AG08395 (cell line): Measurements from ENCODE around the gene SLC9C2.
"Not testable (repeated sequence)": the region's sequence is repeated elsewhere in the genome, so short reads cannot be mapped to it uniquely, and the experiment has no call there.

Experiments
- DNase-seq: peaks from one replicate; pipeline ENCODE4 v3.0.0; 2012; ENCODE audit warnings: mixed read lengths, low spot score

SLC9C2 gene

DNA sequence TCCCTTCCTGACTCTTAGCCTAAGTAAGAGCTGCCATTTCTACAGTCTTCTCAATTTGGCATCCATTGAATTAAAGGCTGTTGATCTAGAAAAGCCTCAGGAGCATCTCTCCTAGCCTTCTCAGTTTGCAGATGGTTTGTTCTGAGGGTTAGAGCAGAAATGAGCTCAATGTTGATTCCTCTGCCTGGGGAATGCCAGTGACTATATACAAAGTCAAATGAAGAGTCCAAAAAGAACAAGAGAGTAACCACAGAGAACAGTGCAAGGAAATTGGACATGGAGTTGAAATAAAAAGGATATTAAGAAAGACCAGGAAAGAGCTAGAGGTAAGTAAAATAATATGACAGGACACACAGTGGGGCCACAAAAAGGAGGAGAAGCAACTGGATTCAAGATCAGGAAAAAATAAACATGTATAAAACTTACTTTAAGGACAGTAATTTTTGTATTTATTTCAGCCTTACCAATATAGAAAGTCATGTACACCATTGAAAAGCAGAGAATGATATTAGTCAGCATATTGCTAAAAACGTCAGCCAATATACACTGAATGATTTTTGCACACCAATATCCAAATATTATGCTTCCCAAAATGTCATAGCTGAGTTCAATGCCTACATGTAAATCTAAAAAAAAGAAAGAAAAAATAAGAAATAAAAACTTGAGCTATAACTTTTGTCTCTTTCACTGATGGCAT lies 21.3 kb downstream of the SLC9C2 start:
- DNase-seq = no peak

DNA sequence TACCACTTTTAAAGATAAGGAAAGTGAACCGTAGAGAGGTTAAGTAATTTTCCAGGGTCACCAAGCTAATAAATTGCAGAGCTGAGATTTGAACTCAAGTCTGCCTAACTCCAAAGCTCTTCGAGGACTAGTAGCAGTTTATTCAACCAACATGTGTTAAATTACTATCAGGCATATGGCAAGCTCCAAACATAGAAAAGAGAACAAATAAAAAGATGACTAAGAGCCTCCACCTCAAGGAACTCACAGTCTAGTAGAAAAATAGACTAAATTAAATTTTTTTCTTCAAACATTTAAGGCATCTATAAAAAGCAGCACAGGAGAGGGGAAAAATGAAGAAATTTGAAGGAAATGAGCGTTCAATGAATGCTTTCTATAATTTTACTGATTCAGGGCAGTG lies 22.2 kb downstream of the SLC9C2 start:
- DNase-seq = no peak

DNA sequence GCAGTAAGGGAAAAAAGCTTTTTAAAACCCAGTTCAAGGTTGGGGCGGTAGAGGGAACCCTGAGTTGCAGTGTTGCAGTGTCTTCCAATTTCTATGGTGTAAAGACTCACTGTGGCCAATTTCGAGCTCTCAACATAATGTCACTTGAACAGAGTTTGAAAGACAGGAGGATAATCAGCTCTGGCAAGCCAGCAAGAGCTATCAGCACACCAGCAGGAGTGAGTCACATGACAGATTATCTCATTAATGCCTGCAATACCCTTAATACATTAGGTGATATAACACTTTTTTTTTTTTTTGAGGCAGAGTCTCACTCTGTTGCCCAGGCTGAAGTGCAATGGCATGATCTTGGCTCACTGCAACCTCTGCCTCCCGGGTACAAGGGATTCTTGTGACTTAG lies 22.8 kb downstream of the SLC9C2 start:
- no peak for DNase-seq

DNA sequence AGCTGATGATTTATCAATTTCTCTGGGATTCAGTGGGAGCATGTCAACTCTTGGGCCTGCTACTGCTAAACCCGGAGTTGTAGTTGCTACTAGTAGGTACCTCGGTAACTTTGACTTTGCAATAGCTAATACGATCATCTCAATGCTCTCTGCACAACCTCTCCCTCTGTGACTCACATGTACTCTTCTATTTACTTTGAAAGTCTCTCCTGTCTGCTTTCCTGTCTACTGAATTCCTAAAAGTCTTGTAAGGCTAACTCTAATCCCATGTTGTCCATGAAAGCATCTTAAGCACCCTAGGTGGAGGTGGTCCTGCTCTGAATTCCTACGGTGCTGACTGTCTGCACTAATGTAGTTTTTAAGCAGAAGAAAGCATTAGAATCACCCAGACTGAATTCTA lies 29.3 kb downstream of the SLC9C2 start:
- no peak for DNase-seq

DNA sequence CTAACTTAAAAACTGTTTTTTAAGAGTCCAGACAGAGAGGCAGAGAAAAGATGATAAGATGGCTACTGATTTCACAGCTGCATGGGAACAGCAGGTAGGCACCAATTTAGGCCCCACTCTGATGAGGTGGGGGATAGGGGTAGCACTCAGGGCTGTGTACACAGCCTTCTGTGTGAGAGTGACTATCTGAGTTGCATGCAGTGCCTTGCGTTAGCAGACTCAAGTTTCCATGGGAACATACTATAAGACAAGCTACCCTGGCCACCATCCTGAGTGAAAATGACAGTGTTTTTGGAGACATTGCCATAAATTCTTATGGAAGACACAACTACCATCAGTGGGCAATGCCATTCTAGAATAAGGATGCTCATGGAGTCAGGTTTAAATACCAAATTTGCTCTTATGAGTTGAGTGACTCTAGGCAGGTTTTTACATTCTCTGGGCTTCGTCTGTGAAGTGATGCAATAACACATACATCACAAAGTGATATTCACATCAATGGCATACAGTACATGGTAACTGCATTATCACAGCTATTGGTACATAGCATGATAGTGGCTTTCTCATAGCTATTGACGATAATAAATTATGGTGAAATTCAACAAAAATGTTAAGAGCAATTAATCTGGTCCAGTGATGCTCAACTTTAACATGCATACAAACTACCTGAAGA lies 30.5 kb downstream of the SLC9C2 start:
- DNase-seq = no peak

DNA sequence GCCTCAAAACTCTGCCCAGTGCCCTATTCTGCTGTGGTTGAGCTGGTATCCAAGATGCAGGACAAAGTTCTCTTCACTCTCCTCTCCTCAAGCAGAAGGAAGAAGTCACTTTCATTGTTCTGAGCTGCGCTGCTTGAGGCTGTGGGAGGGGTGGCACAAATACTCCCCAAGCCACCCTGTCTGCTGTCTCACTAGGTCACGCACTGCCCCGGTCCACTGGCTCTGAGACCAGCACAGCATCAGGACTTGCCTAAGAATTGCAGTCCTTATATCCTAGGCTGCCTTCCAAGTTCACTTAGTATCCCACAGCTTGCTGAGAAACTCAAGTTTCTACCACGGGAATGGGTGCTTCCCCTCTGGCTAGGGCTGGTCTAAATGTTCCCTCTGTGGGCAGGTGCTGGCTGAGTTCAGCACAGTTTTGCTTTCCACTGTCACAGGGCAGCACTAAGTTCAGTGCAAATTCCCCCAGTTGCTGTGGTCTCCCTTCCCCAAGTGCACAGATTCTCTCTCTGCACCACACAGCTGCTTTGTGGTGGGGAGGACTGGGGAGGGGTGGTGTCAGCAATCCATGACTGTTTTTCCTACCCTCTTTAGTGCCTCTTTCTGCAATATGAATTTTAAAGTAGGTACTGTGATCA lies 32.4 kb downstream of the SLC9C2 start:
- no peak for DNase-seq

DNA sequence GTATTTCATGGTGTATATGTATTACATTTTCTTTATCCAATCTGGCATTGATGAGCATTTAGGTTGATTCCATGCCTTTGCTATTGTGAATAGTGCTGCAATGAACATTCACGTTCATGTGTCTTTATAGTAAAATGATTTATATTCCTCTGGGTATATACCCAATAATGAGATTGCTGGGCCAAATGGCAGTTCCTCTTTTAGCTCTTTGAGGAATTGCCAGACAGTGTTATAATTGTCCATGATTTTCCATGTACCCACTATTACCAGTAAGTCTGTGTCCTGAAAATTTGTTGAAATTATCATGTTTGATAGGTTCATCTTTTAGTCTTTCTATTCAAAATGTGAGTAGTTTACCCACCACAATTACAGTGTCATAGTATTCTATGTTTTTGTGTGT lies 34.4 kb downstream of the SLC9C2 start:
- no peak for DNase-seq

DNA sequence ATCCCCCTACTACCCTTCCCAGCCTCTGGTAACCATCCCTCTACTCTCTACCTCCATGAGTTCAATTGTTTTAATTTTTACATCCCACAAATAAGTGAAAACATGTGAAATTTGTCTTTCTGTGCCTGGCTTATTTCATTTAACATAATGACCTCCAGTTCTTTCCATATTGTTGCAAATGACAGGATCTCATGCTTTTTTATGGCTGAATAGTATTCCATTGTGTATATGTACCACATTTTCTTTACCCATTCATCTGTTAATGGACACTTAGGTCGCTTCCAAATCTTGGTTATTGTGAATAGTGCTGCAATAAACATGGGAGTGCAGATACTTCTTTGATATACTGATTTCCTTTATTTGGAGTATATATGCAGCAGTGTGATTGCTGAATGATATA lies 39.0 kb downstream of the SLC9C2 start:
- not testable (repeated sequence) for DNase-seq

DNA sequence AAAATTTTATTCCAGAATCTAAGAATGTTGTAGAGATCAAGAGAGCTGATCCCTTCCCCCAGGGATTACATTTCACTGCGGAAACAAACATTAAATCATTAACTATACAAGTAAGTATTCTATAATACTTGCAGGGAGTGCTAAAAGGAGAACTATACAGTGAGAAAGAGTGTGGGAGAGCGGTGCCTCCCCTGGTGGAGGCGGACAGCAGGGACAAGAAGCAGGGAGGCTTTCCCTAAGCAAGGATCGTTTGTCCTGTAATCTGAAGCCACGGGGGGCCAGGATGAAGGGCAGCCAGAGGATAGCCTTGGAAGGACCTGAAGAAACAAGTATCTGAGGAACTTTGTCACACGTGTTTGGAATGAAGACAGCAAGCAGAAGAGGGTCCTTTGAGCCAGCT lies 40.1 kb downstream of the SLC9C2 start:
- no peak for DNase-seq

DNA sequence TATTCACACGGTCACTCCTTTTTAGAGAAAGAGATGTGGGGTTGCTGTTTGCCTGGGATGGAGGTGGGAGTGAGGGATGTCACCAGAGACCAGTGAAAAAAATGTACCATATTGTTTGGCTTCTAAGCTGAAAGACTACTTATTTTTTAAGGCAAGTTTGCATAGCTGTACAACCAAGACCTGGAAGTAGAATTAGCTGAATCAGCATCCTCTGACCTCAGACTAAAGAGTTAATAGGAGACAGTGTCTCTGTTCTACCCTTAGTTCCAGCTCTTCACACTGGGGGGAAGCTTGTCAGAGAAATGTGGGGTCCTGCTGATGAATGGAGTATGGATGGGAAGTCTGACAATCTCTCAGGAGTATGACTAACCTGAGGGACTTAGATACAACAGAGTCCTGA lies 41.6 kb downstream of the SLC9C2 start:
- no peak for DNase-seq

DNA sequence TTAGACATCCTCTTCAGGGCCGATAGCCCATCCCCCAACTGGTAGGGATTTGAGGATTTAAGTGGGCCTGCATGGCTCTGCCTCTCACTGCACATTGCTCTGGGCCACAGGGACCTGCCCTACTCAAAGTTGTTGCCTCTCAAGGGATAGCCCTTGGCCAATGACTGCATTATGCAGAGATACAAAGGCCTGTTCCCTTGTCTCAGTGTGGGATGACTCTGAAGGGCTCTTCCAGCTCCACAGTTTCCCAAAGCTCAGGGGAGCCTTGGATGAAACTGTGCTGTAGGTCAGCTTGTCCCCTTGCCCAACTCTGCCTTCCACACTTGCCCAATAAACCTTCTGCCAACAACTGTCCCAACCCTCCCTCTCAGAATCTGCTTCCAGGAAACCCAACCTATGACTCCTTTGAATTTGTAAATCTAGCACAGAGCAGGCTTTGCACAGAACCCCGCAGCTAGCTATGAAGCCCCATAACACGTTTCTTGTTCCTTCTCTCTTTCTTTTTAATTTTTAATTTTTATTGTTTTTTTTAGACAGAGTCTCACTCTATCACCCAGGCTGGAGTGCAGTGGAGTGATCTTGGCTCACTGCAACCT lies 42.5 kb downstream of the SLC9C2 start:
- no peak for DNase-seq

DNA sequence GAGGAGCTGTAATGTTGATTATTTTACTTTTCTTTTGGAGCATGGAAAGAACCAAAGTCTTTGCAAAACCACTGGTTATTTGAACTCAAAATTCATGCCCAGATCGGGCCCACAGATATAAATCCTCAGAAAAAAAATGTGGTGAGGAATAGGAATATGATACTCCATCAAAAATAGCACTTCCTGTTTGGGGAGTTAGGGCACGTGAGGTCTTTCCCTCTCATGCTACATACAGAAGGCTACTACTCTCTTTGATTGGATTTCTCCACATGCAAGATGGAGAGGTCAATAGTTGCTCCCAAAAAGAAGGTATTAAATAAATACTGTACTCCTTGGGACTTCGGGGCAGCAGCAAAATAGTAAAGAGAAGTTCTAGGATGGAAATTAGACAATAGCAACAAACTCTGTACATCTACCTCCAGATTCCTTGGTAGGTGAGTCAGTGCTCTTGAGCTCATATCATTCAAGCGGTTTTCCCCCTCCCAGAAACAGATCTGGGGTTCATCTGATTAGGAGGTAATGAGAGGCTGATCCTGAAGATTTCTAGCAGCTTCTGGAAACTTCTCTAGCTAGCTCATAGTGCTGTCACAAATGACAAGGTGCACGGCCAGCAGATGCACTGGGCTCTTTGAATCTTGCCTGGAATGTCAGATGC lies 47.1 kb downstream of the SLC9C2 start:
- no peak for DNase-seq

DNA sequence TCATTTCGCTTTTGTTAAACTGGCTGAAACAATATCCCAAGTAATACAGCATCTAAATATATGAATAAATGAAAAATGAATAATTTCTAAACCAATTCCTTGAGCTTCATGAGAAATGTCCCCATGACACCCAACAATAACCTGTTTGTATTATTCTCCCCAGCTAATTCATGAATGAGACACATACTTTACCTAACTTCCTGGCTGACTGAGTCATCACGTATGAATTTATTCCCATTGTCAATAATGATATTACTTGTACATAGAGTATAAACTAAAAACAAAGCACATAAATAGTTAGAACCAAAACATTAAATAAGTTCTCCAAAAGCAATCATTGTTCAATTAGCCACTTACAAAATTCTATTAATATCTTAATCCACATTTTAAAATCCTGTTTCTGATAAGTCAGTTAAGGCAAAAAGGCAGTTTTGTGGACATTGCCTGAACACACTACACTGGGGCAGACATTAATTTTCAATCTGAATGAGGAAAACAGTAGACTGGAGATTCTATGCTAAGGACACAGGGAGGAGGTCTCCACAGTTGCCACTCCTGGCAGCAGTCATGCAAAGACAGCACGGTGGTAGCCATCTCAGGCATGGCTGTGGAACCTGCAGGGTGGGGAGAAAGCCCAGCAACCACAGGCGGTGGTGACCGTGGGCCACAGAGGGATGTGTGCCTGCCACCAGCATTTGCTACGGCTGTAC lies 48.2 kb downstream of the SLC9C2 start:
- no peak for DNase-seq

DNA sequence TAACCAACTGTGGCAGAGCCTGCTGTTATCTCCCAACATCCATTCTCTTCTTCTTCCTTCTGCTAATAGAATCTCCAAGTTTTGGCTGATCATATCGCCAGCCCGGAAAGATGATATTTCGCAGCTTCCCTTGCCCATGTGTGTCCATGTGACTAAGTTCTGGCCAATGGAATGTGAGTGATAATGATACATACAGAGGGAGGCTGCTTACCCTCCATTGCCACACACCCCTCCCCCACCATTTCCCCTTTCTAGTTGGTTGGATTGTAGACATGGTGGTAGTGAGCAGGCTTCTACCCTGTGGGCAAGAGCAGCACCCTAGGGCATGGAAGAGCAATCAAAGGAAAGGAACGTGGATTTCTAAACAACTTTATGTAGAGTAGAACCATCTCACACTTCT lies 48.8 kb downstream of the SLC9C2 start:
- DNase-seq = no peak

DNA sequence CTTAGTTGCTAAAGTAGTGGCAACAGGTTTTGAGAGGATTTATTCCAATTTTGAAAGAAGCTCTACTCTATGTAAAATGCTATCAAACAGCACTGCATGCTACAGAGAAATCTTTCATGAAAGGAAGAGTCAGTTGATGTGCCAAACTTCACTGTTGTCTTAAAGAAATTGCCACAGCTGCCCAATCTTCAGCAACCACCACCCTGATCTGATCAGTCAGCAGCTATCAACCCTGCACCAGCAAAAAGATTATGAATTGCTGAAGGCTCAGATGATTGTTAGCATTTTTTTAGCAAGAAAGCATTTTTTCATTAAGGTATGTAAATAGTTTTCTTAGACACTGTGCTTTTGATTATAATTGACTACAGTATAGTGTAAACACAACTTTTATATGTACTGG lies 49.6 kb downstream of the SLC9C2 start:
- no peak for DNase-seq

DNA sequence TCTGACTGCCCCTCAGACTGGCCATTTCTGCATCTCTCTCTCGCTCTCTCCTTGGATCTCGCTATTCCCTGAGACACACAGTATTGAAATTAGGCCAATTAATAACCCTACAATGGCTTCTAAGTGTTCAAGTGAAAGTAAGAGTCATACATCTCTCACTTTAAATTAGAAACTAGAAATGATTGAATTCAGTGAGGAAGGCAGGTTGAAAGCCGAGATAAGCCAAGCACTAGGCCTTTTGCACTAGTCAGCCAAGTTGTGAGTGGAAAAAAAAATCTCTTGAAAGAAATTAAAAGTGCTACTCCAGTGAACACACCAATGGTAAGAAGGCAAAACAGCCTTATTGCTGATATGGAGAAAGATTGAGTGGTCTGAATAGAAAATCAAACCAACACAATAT lies 51.2 kb downstream of the SLC9C2 start:
- DNase-seq = no peak

DNA sequence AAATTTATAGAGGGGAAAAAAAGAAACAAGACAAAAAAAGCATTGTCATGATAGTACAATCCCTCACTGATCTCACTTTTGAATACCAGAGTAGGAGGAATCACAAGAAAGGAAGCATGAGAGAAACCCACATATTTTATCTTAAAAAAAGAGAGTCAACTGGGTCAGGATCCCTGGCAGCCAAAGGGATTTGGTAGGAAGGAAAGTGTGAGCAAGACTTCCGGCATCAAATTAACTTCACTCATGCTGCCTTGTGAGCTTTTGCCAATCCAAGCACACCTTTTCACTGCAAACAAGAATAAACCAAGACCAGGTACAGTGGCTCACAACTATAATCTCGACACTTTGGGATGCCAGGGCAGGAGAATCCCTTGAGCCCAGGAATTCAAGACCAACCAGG lies 53.1 kb downstream of the SLC9C2 start:
- no peak for DNase-seq

DNA sequence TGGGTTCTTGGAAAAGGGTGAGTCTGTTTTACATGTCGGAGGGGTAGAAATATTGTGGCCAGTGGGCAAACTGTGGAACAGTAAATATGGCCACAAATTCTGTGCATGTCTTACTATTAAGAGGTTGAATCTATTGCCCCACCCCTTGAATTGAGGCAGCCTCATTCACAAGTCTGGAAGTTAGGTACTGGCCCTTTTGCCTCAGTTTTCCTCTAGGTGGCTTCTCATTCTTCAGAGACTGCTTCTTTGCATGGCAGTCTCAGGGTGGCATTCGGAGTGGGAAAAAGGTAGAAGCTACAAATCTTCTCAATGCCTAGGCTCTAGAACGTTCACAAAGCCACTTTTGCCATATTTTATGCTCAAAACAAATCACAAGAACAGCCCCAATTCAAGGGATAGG lies 57.2 kb downstream of the SLC9C2 start:
- DNase-seq = no peak

DNA sequence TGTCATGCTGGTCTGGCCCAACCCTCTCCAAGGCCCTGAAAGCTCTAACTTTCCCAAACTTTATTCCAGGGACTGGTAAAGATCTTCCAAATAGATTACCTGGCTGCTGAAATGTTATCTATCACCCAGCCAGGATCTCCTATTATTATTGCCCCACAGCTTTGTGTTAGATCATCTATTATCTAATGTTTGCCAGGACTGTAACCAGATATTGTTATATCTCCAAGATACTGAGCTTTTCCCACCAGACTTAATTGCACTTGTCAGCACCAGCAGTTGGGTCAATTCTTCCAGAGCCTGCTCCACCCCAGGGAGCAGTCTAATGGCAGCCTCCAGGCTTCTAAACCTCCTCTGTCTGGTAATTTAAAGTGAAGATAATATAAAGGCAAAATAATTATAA lies 66.6 kb downstream of the SLC9C2 start:
- no peak for DNase-seq

DNA sequence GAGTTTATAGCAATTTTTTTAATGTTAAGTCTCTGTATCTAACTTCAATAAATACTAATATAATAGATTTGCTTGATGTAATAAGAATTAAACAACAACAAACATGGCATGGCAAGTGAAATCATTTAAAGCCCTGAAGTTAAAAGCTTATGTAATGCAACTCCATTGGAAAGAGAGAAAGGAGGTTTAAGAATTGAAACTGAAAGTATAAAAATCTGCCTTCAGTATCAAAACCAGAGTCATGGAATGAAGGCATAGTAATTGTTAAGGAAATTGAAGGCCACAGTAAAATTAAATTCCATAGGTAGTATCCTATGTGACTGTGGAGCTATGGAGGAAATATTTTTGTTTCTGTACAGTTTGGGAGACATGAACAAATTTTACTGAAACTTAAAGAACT lies 70.6 kb downstream of the SLC9C2 start:
- DNase-seq = no peak

DNA sequence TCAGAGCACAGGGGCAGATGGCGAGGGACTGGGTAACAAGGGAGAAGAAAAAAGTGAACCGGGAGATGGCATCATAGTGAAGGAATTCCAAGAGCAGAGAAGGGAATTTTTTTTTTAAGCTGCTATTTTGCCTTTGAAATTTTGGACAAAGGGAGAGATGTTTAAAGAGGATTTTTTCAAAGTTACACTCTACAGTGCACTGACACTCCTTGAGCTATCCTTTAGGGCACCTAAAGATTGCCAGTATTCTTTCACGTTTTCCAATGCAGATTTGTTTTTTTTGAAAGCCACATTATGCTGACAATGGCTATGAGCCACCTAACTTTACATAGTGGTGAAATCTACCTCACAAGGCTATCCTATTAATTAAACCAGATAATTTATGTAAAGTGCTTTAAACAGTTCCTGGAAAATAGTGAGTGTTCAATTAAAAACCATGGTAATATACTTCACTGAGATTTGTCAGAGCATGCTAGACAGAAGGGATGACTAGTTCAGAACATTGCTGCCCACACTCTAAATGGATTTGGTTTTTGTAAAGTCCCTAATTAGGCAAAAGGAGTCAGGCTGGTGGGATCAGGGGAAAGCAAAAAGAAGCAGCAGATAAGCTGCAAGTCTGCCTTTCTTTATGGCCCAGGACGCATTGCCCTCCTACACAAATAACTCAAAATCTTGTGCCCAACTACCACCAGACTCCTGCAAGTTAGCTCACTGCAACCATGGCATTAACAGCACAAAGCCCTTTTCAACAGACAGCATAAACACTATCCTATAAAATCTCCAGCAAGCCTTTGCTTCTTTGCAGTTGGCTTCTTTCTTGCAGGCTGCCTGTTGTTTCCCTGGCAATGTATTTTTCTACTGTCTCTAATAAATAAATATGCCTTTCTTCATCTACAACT lies 71.8 kb downstream of the SLC9C2 start:
- no peak for DNase-seq
